HG03108 (cell line): Measurements from ENCODE around the gene LYPD6.
"Not testable (repeated sequence)": the region's sequence is repeated elsewhere in the genome, so short reads cannot be mapped to it uniquely, and the experiment has no call there.

Source experiments
- ATAC-seq: cut with Tn5 transposase; IDR thresholded peaks from one replicate; pipeline ENCODE4 v1.9.1; 2021; ENCODE audit warnings: moderate library complexity; ENCODE audit not compliant: unreplicated experiment

The LYPD6 gene, protein sequence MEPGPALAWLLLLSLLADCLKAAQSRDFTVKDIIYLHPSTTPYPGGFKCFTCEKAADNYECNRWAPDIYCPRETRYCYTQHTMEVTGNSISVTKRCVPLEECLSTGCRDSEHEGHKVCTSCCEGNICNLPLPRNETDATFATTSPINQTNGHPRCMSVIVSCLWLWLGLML

DNA sequence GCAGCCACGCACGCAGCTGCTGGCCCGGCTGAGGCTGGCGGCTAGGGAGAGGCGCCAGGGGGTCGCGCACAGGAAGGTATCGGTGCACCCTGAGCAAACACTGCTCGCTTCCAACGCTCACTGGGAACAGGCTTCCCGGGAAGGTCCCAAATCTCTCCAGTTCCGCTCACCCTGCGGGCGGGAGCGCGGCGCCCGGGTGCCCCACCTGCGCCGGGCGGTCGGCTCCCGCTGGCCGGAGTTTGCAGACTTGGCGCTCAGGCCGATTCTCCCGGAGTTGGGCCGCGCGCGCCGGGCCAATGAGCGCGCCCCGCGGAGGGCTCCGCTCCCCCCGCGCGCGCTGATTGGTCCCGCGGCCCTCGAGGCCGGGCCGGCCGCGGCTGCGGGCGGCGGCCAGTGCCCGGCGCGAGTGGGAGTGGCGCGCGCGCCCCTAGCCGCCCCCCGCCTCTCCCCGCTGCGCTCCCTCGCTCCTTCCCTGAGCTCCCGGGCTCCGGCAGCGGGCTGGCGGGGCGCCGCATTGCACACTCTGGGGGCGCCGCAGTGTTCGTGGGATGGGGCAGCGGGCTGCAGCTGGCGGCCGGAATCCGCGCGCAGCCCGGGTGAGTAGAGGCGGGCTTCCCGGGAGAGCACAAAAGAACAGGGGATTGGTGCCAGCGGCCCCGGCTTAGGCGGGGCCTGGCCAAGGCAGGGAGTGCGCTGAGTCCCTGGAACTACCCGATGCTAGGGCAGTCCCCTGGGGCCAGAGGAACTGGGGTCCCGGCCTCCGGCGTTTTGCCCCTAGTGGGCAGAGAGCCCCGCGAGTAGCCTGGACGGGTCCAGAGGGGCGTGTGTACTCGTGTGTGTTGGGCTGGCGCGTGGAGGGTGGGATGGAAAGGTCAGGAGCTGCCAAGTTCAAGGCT is at the start of gene LYPD6:
LYPD6 (plus strand) TSS at position 461 of the 896 bp plus-strand sequence. CDS start 107,122 bp downstream, outside the sequence.
- peak; percentile 74 for ATAC-seq

DNA sequence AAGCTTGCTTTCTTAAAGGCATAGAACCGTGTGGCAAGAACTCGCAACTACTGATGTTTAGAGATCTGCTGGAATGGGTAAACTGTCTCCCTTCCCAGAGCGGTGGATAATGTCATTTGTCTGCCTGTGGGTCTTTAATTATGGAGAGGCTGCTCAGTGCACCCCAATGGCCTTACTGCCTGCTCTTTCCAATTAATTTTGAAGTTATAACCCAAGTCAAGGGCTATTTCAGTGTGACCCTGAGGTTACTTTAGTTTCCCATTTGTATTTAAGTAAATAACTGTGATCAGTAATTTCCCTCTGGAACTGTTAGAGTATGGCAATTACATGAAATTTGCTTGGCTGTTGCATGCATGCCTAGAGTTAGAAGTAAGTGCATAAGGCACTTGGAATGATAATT is 48.9 kb upstream of the LYPD6 start:
- ATAC-seq: no peak

DNA sequence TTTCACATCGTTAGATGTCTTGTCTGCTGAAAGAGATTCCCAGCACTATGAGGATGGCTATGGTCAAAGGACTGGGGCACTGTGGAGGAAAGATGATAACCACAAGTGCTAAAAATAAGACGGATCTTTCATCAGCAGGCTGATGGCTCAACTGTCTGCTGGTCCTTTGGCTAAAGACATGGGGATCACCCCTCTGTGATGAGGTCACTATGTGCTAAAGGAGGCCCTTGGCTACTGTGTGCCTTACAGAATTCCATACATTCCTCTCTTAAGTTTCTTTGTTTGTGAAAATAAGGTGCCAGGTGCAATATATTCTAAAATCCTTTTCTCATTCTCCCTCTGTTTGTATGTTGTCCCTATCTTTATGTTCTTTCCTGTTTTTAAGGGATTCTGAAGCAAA is 39.7 kb upstream of the LYPD6 start:
- ATAC-seq: no peak

DNA sequence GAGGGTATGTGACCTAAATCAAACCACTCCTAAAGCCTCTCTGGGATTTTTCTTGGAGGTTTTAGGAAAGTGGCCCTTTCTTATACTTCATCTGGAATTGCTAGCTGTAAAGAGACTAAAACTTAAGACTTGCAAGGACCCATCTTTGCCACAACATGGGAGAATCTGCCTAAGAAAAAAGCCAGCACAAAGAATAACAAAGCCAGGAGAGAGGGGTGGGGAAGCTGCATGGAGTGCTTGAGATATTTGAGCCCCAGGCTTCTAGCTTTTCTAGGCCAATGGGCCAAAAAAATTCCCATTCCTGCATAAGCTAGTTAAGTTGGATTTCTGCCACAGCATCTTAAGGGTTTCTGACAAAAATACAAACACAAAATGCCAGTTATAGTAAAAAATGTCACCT is 38.5 kb upstream of the LYPD6 start:
- ATAC-seq: no peak

DNA sequence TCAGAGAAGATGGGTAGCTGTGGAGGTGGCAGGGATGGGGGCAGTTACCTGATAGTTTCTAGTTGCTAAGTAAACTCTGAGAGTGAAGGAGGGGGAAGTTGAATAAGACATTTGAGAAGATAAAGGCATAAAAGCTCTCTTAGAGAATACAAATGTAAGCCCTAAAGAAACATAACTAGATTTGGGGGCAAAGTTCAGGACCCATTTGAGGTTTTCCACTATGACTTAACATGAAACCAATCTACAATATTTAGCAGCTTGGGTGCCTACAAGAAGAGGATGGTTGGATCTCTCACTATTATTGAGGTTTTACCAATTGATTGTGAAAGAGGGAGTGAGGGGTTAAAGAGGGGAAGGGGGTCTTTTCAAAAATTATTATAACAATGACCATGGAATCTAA is 34.4 kb upstream of the LYPD6 start:
- ATAC-seq: no peak

DNA sequence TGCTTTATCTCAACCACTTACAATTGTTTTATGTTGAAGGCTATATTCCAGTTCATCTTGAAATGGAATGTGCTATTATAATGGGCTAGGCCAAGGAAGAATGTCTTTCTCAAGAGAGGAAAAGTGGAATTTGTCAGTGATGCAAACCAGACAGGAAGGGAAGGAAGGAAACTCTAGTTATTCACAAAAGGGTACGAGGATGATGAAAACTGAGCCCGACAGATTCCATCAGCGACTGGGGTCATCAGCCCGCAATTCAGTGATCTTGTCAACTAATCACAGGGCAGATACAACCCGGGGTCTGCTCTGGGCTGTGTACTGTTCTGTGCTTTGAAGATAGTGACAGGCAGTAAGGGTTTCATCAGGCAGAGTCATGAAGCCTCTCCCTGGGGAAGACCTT is 23.4 kb upstream of the LYPD6 start:
- ATAC-seq: no peak

DNA sequence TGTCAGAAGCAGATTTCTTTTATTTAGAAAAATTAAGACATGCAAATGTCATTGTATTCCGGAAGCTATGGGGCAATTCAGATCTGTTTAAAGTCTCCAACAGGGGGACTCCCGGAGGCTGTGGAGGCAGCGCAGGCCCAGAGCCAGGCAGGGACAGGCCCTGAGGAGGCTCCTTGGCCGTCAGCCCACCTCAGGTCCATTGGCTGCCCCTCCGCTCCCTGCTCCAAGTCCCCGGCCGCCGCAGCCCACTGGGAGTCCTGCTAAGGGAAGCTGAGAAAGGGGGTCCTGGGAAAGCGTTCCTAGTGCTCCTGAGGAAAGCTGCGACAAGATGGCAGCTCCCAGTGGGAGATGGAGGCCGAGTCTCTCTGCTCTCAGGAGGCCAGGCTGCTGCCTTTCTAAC is 20.0 kb upstream of the LYPD6 start:
- ATAC-seq: no peak

DNA sequence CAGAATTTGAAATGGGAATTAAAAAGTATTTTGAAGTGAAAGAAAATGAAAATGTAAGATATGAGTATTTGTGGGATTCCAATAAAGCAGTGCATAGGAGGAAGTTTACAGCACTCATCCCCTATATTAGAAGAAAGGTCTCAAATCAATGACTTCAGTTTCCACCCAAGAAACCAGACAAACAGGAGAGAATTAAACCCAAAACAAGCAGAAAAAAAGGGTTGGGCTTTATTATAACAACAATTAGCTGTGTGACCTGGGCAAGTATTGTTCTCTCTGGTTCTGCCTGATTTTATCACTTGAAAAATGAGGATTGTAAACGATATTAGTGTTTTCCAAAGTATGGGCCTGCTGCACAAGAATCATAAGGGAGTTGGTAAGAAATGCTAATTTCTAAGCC is 18.3 kb upstream of the LYPD6 start:
- ATAC-seq: no peak

DNA sequence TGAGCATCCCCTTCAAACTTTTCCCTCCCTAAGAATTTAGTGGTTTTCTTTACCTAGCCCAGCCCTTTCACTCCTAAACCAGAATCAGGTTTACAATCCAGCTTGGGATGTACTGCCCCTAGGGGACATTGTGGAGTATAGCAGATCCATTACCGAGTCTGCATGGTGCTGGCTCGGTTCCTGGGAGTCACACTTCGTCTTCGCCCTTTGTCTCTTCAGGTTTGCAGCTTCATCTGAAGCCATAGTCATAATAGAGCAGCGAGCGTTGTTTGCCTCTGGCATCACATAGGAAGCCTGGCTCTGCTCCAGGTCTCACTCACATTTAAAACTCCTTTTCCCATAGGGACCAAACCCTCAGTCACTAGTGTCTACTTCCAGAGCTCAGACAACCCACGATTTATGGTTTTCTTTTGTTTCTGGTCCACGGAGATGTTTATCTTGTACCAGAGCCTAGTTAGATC is 16.8 kb upstream of the LYPD6 start:
- ATAC-seq: peak; percentile 74

DNA sequence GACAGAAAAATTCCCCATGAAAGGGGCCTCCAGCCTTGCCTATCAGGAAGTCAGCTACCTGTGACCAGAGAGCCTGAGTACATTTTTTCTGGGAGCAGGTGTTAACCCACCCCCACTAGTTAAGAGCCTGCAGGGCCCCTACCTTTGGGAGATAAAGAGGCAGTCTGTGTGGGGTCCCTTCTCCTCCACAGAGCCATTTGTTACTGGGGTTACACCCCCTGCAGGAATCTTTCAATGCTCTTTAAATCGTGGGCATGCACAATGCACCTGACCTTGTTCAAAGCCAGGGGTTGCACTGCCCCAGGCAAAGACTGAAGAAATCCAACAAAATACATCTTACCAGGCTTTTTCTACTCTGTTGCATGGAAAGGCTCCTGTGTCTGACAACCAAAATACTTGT is 15.7 kb upstream of the LYPD6 start:
- no peak for ATAC-seq

DNA sequence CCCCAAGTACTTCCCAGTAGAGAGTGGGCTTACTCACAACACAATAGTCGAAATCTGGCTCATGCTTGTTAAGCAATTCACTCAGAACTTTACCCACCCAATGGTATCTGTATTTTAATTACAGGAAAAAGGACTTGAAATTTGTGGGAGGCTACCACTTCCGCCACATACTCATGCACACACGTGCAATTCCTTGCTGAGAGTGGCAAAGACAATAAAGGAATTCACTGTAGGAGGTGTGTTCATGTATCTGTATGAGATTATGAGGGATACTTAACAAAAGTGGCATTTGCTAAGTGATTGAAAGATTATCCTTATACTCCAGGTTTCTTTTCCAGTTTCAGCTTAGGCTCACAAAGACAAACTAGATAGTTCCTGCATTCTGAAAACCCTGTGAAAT is 14.9 kb upstream of the LYPD6 start:
- ATAC-seq: no peak

DNA sequence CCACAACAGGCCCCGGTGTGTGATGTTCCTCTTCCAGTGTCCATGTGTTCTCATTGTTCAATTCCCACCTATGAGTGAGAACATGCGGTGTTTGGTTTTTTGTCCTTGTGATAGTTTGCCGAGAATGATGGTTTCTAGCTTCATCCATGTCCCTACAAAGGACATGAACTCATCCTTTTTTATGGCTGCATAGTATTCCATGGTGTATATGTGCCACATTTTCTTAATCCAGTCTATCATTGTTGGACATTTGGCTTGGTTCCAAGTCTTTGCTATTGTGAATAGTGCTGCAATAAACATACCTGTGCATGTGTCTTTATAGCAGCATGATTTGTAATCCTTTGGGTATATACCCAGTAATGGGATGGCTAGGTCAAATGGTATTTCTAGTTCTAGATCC is 11.8 kb upstream of the LYPD6 start:
- ATAC-seq: not testable (repeated sequence)

DNA sequence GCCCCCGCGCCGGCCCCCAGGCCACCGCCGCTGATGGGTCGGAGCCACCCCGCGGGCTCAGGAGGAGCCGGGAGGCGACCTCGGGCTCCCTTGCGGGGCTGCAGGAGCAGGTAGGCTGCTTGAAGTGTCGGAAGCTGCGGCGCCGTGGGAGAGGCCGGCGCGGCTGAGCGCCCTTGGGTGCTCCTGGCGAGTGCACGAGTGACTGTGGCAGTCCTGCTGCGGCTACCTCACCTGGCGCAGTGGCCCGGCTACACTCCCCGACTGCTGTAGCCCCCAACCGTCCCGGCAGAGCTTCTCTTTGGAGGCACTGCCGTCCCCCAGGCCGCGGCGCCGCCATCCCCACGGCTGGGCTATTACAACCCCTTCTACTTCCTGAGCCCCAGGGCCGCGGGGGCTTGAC is 10.0 kb upstream of the LYPD6 start:
- ATAC-seq: no peak

DNA sequence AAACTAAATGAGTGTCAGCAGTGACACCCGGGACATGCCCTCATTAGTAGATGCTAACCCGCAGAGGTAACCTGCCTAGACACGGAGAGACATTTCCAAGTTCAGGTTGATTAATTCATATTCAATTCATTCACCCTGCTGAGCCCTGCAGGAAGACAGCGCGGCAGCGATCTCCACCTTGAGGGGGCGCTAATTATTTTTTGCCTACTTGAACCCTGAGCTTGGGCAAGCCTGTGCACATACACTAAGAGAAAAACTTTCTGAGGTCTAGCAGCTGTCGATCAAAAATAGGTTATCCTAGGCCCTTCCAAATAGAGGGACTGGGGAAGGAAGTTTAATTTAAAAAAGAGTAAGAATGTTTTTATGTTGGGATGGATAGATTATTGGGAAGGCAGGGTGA is 1.3 kb upstream of the LYPD6 start:
- no peak for ATAC-seq

DNA sequence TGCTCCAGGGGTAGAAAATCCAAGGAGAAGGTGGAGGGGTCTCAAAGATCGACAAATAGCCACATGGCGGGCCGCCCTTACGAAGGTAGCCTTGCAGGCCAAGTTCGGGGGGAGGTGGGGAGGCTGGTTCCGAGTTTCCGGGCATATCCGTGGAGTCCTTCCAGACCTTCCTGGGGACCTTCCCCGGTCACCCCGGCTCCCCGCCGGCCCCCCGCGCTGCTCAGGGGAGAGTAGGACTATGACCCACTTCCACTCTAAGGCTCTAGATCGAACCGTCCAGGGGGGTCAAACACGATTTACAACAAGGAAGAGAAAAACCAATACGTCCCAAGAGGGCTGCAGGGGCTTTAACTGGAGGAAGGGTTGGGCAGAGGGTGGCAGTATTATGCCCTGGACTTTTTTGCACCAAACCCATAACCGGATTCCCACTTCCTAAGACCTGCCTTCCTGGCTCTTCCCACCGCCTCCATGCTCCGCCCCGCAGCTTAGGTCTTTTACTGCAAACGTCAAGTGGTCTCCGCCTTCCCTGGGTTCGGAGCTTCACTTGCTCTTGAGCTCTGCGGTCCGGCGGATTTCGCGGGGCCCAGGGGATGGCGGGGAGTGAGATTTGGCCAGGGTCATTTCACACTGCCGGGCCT is 779 bp upstream of the LYPD6 start:
- ATAC-seq: no peak

DNA sequence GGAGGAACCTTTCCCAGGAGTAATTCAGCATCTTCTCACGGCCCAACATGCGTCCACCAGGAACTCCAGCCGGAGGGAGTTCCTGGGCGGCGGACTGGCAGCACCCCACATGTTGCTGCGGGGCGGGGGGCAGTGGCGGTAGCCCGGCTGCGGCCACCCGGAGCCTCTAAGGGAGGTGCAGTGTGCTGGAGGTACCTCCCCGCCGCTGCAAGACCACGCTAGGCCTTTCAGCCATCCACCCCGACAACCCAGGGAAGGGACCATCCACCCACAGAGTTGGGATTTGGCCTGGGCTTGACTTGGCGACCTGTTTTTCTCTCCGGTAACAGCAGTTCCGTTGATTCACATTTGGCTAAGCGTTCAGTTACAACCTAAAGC is 625 bp downstream of the LYPD6 start:
- ATAC-seq: no peak

DNA sequence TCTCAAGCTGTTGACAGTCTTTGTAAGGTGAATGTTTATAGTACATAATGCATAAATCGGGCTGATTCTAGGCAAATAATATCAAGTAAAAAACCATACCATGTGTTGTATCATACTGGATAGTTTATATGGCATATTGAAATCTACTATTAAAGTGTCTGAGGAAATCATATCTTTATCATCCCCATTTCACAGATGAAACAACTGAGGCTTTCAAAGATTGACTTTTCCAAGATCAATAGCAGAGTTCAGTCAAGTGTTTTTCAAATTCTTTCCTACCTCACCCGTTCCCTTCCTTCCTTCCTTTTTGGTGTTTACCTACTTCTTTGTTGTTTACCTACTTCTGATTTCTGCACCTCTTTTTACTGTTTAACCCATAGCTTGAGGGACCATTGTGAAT is 2.0 kb downstream of the LYPD6 start:
- no peak for ATAC-seq

DNA sequence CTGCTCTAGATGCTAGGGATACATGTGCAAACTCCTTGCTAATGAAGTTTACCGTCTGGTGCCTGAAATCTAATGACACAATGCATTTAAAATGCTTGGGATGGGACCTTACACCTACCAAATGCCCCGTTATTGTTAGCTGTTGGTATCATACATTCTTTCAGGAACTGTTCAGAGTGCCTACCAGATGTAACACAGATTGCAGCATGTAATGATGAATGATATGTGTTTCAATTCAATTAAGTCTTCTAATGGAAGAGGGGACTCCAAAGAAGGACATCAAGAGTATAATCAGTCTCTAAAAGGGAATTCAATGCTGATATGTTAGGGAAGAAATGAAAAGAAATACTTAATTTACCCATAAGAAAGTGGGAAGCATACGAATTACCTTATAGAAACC is 3.2 kb downstream of the LYPD6 start:
- ATAC-seq: no peak

DNA sequence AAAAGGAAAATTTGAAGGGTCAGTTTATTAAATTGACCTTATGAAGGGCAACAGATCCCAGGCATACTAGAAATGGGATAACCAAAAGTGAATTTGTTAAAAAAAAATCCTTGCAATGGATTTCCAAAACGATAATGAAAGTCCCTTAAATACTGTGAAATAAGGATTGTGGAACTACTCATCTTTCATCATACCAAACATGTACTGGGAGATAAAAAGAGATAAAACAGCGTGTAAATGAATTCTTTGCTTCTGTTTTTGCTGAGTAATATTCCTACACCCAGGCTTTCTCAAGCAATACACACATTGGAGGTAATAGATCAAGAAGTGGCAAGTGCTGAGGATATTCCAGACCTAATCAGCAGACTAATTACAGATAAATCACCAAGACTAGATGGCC is 3.8 kb downstream of the LYPD6 start:
- no peak for ATAC-seq

DNA sequence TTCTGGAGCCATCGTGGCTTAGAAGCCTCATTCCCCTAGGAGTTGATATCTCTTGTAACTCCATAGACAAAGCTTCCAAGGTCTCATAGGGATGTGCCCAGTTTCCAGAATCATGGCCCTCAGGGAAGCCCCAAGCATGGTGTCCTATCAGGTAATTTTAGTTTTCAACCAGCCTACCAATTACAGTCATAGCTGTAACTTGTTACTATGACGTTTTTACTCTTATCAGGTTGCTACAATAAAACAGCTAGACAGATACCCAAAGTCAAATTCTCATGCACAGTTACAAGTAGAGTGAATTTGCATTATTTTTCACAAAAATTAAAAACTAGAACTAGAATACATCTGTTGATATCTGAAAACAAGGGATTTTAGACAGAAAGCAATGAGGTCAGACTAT is 8.9 kb downstream of the LYPD6 start:
- no peak for ATAC-seq

DNA sequence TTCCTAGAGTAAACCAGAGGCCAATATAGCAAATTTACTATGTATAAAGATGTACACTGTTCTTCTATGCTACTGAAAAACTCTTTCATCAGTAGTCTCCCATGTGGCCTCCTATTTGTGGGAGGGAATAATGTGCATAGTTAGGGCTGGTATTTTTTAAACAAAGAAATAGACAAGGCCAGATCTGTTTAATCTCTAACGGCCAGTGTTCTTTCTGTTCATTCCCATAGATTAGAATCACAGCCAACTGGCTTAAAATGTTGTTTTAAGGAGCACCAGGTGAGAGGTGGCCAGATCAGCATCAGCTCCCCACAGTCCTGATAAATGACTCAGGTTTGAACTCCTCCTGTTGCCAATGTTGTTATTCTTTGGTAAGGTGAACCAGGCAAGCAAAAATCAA is 12.1 kb downstream of the LYPD6 start:
- ATAC-seq: no peak

DNA sequence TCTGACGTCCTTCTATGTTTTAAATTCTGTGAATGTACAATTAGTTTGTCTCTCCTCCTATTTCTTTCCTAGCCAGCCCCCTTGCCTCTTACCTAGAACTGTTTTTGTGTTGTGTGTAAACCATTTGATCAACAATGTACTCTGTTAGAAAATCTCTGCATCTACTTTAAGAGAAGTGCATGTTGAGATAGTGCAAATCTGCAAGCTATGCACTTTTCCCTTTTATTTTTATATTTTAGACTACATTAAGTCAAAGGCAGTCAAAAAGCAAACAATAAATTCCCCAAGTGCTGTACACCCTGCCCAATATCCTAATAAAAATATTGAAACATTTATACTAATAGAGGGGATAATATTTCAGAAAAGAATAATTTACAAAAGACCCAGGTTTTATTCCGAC is 13.7 kb downstream of the LYPD6 start:
- no peak for ATAC-seq
